Neutrophil (primary cell): Measurements from ENCODE around the gene TPPP3.

Experiments used
- H3K27ac ChIP-seq: fragments of 200-600 bp; sonication (generic); 2 replicates; pipeline ENCODE4 v1.5.1; 2016; ENCODE audit warnings: mild to moderate bottlenecking, moderate library complexity
- H3K27me3 ChIP-seq: fragments of 200-600 bp; sonication (generic); 2 replicates; pipeline ENCODE4 v1.6.0; 2016; ENCODE audit warnings: mild to moderate bottlenecking
- H3K36me3 ChIP-seq: fragments of 200-600 bp; sonication (generic); 2 replicates; pipeline ENCODE4 v1.5.1; 2017
- H3K4me1 ChIP-seq, 2 experiments: fragments of 200-600 bp in 1 of 2; sonication (generic) in 1 of 2; 1 replicate in 1 of 2; 2 replicates in 1 of 2; pipeline versions ENCODE4 v1.5.1 to v1.6.1; 2013 to 2016; ENCODE audit warnings: low read depth in 1 of 2, low read length in 1 of 2, mild to moderate bottlenecking in 1 of 2, moderate library complexity in 1 of 2; ENCODE audit not compliant: control insufficient read depth in 1 of 2, insufficient read depth in 1 of 2
- H3K4me3 ChIP-seq, 2 experiments: fragments of 200-600 bp in 1 of 2; sonication (generic) in 1 of 2; 1 replicate in 1 of 2; 2 replicates in 1 of 2; pipeline ENCODE4 v1.5.1; 2013 to 2016; ENCODE audit warnings: low read depth in 1 of 2, low read length in 1 of 2, mild to moderate bottlenecking in 1 of 2, moderate library complexity in 1 of 2
- H3K9me3 ChIP-seq: fragments of 200-600 bp; sonication (generic); 2 replicates; pipeline ENCODE4 v1.5.1; 2016
- CTCF ChIP-seq: fragments of 200-600 bp; sonication (generic); IDR thresholded peaks from 2 replicates; pipeline ENCODE4 v1.5.1; 2016; ENCODE audit warnings: antibody characterized with exemption

TPPP3 gene

GRCh38 chr16:67406111-67406971 lies 13.0 kb upstream of the TPPP3 start:
- Histone ChIP-seq H3K4me3 (no peak overlapping the region), H3K4me1 (no peaks in the 10 kb centered on the region), H3K27ac (no peak overlapping the region), H3K9me3 (no peaks in the 10 kb centered on the region), H3K36me3 (no peaks in the 10 kb centered on the region), H3K27me3 (no peaks in the 10 kb centered on the region)
- TF ChIP-seq CTCF = no peak

- no peak for TF ChIP-seq CTCF
- Histone ChIP-seq H3K27ac (no peak overlapping the region), H3K9me3 (no peaks in the 10 kb centered on the region), H3K4me3 (no peak overlapping the region), H3K27me3 (no peaks in the 10 kb centered on the region), H3K36me3 (no peaks in the 10 kb centered on the region), H3K4me1 (no peaks in the 10 kb centered on the region)
Observed at GRCh38 chr16:67405336-67405735, 12.0 kb upstream of the TPPP3 start.

DNA sequence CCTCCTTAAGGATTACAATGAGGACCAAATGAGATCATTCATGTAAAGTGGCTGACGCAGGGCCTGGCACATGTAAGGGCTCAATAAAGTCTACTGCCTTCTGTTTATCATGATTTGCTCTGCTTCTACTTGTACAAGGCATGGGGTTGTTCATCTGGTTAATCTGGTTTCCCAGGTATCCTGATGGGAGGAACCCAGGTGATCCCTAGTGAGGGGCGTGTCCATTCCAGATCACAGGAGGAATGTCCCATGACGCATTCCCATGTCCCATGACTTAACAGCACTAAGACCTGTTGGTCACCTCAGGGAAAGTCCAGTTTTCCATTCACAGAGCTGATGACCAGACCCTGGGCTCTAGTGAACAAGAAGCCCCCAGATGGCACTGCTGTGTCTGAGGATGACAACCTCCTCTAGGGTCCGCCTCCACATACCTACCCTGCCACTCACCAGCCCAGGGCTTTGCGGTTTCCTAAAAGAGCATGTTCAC lies 11.5 kb upstream of the TPPP3 start:
- no peak overlapping the region for H3K4me3 ChIP-seq
- no peaks in the 10 kb centered on the region for H3K27me3 ChIP-seq
- TF ChIP-seq CTCF = no peak
- no peaks in the 10 kb centered on the region for H3K4me1 ChIP-seq
- no peaks in the 10 kb centered on the region for H3K36me3 ChIP-seq
- H3K9me3 ChIP-seq = no peaks in the 10 kb centered on the region
- H3K27ac ChIP-seq = no peak overlapping the region

- Histone ChIP-seq H3K9me3 (no peaks in the 10 kb centered on the region), H3K27ac (no peak overlapping the region), H3K4me1 (peaks cover 0 to 3% of the 10 kb centered on the region in 2 experiments), H3K36me3 (no peaks in the 10 kb centered on the region), H3K27me3 (peaks cover 5% of the 10 kb centered on the region), H3K4me3 (no peak overlapping the region)
- TF ChIP-seq CTCF = no peak
Observed at GRCh38 chr16:67403976-67404555, 10.8 kb upstream of the TPPP3 start.

GRCh38 chr16:67400901-67401300 lies 7.6 kb upstream of the TPPP3 start:
- H3K9me3 ChIP-seq = no peaks in the 10 kb centered on the region
- no peak overlapping the region for H3K27ac ChIP-seq
- peaks cover 0 to 3% of the 10 kb centered on the region in 2 experiments for H3K4me1 ChIP-seq
- no peak for TF ChIP-seq CTCF
- H3K4me3 ChIP-seq = no peak overlapping the region
- no peaks in the 10 kb centered on the region for H3K36me3 ChIP-seq
- H3K27me3 ChIP-seq = peaks cover 31% of the 10 kb centered on the region
